WTC11 (cell line): ENCODE results near the gene ZNF43. TPM values are rescaled to one million over a fixed set of nuclear protein-coding genes. Genes with fewer than 3 reads are reported as not detected.

Source experiments
- ATAC-seq: fragments of 200-7000 bp; cut with Tn5 transposase; 2 replicates; pipeline ENCODE4 v1.10.0; 2021; ENCODE audit warnings: mild to moderate bottlenecking, moderate library complexity
- CTCF ChIA-PET: fragments of 300-600 bp; sonication (Branson Sonifier 250); formaldehyde crosslinking; loops from one replicate; lab custom pipeline; 2021; ENCODE audit warnings: antibody characterized with exemption; lab: Charles Lee
- POLR2A ChIA-PET: fragments of 350-600 bp; sonication (Branson Sonifier 250); formaldehyde crosslinking; loops from one replicate; lab custom pipeline; 2021; ENCODE audit warnings: antibody characterized with exemption; lab: Charles Lee
- DNase-seq: peaks from one replicate; pipeline ENCODE4 v3.0.0; 2021; ENCODE audit warnings: low spot score
- H3K27ac Mint-ChIP-seq: 2 replicates; pipeline ENCODE4 v1.8.0; 2021; ENCODE audit warnings: mixed read lengths
- H3K27me3 Mint-ChIP-seq: 2 replicates; pipeline ENCODE4 v1.8.0; 2021; ENCODE audit warnings: low read depth, mild to moderate bottlenecking, moderate library complexity, mixed read lengths
- H3K36me3 Mint-ChIP-seq: 2 replicates; pipeline ENCODE4 v1.8.0; 2021; ENCODE audit warnings: mixed read lengths
- H3K4me1 Mint-ChIP-seq: 2 replicates; pipeline ENCODE4 v1.8.0; 2022; ENCODE audit warnings: mixed read lengths
- H3K4me3 Mint-ChIP-seq: 2 replicates; pipeline ENCODE4 v1.8.0; 2021; ENCODE audit warnings: mild to moderate bottlenecking, moderate library complexity, mixed read lengths
- H3K9me3 Mint-ChIP-seq: 2 replicates; pipeline ENCODE4 v1.8.0; 2021; ENCODE audit warnings: mixed read lengths
- CBFB ChIP-seq: sonication (generic); formaldehyde crosslinking; IDR thresholded peaks from 2 replicates; pipeline ENCODE4 v1.8.1; 2022; ENCODE audit warnings: mild to moderate bottlenecking, low read depth, missing genetic modification reagents
- CREM ChIP-seq: sonication (generic); formaldehyde crosslinking; IDR thresholded peaks from 2 replicates; pipeline ENCODE4 v1.8.1; 2022; ENCODE audit warnings: mild to moderate bottlenecking, missing genetic modification reagents, moderate library complexity
- GTF2I ChIP-seq: fragments of 250-450 bp; sonication (Bioruptor Pico); conservative IDR thresholded peaks from 2 replicates; pipeline ENCODE4 v1.4.0; 2021; ENCODE audit warnings: mild to moderate bottlenecking
- HMGA2 ChIP-seq: fragments of 250-450 bp; sonication (Bioruptor Pico); IDR thresholded peaks from 2 replicates; pipeline ENCODE4 v1.4.0; 2021; ENCODE audit warnings: mild to moderate bottlenecking, moderate library complexity
- IRF2 ChIP-seq: sonication (generic); formaldehyde crosslinking; IDR thresholded peaks from 2 replicates; pipeline ENCODE4 v1.8.0; 2022; ENCODE audit warnings: low read depth, missing genetic modification reagents, borderline replicate concordance
- KAT7 ChIP-seq: sonication (generic); formaldehyde crosslinking; IDR thresholded peaks from 2 replicates; pipeline ENCODE4 v1.8.1; 2023; ENCODE audit warnings: missing genetic modification reagents, mild to moderate bottlenecking, borderline replicate concordance
- NR2C2 ChIP-seq: sonication (generic); formaldehyde crosslinking; IDR thresholded peaks from 2 replicates; pipeline ENCODE4 v1.8.0; 2022; ENCODE audit warnings: mild to moderate bottlenecking, missing genetic modification reagents
- OVOL2 ChIP-seq: fragments of 250-450 bp; sonication (Bioruptor Pico); IDR thresholded peaks from 2 replicates; pipeline ENCODE4 v1.9.0; 2021; ENCODE audit warnings: mild to moderate bottlenecking, borderline replicate concordance
- ZNF138 ChIP-seq: sonication (generic); formaldehyde crosslinking; conservative IDR thresholded peaks from 2 replicates; pipeline ENCODE4 v1.8.1; 2022; ENCODE audit warnings: mild to moderate bottlenecking, moderate library complexity, missing genetic modification reagents
- ZNF423 ChIP-seq: fragments of 250-450 bp; sonication (Bioruptor Pico); IDR thresholded peaks from 2 replicates; pipeline ENCODE4 v2.1.2; 2022; ENCODE audit warnings: mild to moderate bottlenecking, moderate library complexity
- total RNA-seq: library from RNA; stranded (reverse); gene quantifications from 3 replicates; pipeline ENCODE4 v1.2.3, GENCODE V29; 2021
- TF ChIP-seq, protein P1 (sequence below): sonication (generic); formaldehyde crosslinking; IDR thresholded peaks from 2 replicates; pipeline ENCODE4 v1.8.1; 2023; ENCODE audit warnings: mild to moderate bottlenecking, missing genetic modification reagents, borderline replicate concordance
- TF ChIP-seq, protein P2 (sequence below): sonication (generic); formaldehyde crosslinking; IDR thresholded peaks from 2 replicates; pipeline ENCODE4 v1.8.0; 2023; ENCODE audit warnings: missing genetic modification reagents, mild to moderate bottlenecking, borderline replicate concordance
- TF ChIP-seq, protein P3 (sequence below): sonication (generic); formaldehyde crosslinking; IDR thresholded peaks from 2 replicates; pipeline ENCODE4 v1.8.1; 2022; ENCODE audit warnings: low read depth, missing genetic modification reagents, borderline replicate concordance
- TF ChIP-seq, protein P4 (sequence below): sonication (generic); formaldehyde crosslinking; IDR thresholded peaks from 2 replicates; pipeline ENCODE4 v1.8.1; 2022; ENCODE audit warnings: low read depth, mild to moderate bottlenecking, moderate library complexity, missing genetic modification reagents, borderline replicate concordance
- TF ChIP-seq, protein P5 (sequence below): fragments of 250-450 bp; sonication (Bioruptor Pico); IDR thresholded peaks from 2 replicates; pipeline ENCODE4 v2.1.2; 2022; ENCODE audit warnings: mild to moderate bottlenecking, moderate library complexity

ZNF43 gene
- total RNA-seq, 1 experiment from 2014 or later, result 55.2 TPM

DNA sequence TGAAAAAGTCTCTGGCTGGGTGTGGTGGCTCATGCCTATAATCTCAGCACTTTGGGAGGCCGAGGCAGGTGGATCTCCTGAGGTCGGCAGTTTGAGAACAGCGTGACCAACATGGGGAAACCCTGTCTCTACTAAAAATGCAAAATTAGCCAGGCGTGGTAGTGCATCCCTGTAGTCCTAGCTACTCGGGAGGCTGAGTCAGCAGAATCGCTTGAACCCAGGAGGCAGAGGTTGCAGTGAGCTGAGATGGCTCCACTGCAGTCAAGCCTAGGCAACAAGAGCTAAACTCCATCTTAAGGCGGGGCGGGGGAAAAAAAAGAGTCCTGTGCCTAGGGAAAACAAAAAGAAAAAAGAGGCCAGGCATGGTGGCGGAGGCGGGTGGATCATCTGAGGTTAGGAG lies 2.2 kb downstream of the ZNF43 start (continued):
- TF ChIP-seq, protein P1, sequence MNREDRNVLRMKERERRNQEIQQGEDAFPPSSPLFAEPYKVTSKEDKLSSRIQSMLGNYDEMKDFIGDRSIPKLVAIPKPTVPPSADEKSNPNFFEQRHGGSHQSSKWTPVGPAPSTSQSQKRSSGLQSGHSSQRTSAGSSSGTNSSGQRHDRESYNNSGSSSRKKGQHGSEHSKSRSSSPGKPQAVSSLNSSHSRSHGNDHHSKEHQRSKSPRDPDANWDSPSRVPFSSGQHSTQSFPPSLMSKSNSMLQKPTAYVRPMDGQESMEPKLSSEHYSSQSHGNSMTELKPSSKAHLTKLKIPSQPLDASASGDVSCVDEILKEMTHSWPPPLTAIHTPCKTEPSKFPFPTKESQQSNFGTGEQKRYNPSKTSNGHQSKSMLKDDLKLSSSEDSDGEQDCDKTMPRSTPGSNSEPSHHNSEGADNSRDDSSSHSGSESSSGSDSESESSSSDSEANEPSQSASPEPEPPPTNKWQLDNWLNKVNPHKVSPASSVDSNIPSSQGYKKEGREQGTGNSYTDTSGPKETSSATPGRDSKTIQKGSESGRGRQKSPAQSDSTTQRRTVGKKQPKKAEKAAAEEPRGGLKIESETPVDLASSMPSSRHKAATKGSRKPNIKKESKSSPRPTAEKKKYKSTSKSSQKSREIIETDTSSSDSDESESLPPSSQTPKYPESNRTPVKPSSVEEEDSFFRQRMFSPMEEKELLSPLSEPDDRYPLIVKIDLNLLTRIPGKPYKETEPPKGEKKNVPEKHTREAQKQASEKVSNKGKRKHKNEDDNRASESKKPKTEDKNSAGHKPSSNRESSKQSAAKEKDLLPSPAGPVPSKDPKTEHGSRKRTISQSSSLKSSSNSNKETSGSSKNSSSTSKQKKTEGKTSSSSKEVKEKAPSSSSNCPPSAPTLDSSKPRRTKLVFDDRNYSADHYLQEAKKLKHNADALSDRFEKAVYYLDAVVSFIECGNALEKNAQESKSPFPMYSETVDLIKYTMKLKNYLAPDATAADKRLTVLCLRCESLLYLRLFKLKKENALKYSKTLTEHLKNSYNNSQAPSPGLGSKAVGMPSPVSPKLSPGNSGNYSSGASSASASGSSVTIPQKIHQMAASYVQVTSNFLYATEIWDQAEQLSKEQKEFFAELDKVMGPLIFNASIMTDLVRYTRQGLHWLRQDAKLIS, result no peak
- TF ChIP-seq, protein P2, sequence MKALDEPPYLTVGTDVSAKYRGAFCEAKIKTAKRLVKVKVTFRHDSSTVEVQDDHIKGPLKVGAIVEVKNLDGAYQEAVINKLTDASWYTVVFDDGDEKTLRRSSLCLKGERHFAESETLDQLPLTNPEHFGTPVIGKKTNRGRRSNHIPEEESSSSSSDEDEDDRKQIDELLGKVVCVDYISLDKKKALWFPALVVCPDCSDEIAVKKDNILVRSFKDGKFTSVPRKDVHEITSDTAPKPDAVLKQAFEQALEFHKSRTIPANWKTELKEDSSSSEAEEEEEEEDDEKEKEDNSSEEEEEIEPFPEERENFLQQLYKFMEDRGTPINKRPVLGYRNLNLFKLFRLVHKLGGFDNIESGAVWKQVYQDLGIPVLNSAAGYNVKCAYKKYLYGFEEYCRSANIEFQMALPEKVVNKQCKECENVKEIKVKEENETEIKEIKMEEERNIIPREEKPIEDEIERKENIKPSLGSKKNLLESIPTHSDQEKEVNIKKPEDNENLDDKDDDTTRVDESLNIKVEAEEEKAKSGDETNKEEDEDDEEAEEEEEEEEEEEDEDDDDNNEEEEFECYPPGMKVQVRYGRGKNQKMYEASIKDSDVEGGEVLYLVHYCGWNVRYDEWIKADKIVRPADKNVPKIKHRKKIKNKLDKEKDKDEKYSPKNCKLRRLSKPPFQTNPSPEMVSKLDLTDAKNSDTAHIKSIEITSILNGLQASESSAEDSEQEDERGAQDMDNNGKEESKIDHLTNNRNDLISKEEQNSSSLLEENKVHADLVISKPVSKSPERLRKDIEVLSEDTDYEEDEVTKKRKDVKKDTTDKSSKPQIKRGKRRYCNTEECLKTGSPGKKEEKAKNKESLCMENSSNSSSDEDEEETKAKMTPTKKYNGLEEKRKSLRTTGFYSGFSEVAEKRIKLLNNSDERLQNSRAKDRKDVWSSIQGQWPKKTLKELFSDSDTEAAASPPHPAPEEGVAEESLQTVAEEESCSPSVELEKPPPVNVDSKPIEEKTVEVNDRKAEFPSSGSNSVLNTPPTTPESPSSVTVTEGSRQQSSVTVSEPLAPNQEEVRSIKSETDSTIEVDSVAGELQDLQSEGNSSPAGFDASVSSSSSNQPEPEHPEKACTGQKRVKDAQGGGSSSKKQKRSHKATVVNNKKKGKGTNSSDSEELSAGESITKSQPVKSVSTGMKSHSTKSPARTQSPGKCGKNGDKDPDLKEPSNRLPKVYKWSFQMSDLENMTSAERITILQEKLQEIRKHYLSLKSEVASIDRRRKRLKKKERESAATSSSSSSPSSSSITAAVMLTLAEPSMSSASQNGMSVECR, result no peak
- TF ChIP-seq ZNF423 (CRISPR knock-in tag), result no peak
- TF ChIP-seq, protein P3, sequence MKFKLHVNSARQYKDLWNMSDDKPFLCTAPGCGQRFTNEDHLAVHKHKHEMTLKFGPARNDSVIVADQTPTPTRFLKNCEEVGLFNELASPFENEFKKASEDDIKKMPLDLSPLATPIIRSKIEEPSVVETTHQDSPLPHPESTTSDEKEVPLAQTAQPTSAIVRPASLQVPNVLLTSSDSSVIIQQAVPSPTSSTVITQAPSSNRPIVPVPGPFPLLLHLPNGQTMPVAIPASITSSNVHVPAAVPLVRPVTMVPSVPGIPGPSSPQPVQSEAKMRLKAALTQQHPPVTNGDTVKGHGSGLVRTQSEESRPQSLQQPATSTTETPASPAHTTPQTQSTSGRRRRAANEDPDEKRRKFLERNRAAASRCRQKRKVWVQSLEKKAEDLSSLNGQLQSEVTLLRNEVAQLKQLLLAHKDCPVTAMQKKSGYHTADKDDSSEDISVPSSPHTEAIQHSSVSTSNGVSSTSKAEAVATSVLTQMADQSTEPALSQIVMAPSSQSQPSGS, result no peak
- no peak for TF ChIP-seq CREM (CRISPR knock-in tag)
- TF ChIP-seq, protein P4, sequence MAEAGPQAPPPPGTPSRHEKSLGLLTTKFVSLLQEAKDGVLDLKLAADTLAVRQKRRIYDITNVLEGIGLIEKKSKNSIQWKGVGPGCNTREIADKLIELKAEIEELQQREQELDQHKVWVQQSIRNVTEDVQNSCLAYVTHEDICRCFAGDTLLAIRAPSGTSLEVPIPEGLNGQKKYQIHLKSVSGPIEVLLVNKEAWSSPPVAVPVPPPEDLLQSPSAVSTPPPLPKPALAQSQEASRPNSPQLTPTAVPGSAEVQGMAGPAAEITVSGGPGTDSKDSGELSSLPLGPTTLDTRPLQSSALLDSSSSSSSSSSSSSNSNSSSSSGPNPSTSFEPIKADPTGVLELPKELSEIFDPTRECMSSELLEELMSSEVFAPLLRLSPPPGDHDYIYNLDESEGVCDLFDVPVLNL (CRISPR knock-in tag), result no peak
- TF ChIP-seq IRF2 (CRISPR knock-in tag), result no peak

DNA sequence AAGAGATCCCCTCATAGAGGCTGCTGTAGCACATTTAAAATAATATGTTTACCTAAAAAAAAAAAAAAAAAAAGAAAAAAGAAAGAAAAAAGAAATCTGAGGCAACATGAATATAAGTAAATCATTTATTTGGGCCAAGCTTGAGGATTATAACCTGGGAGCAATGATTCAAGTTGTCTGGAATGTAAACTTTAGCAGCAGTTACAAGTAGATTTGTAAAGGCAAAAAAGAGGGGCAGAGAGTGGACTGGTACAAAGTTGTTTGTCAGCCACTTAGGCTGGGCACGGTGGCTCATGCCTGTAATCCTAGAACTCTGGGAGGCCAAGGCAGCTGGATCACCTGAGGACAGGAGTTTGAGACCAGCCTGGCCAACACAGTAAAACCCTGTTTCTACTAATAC lies 11.3 kb downstream of the ZNF43 start:
- ATAC-seq, result no peak
- ChIA-PET POLR2A (no interaction called here), CTCF (no interaction called here)
- TF ChIP-seq, protein P5, sequence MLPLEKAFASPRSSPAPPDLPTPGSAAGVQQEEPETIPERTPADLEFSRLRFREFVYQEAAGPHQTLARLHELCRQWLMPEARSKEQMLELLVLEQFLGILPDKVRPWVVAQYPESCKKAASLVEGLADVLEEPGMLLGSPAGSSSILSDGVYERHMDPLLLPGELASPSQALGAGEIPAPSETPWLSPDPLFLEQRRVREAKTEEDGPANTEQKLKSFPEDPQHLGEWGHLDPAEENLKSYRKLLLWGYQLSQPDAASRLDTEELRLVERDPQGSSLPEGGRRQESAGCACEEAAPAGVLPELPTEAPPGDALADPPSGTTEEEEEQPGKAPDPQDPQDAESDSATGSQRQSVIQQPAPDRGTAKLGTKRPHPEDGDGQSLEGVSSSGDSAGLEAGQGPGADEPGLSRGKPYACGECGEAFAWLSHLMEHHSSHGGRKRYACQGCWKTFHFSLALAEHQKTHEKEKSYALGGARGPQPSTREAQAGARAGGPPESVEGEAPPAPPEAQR (CRISPR knock-in tag), result no peak
- Mint-ChIP-seq H3K27me3 (no peaks in the 10 kb centered on the region), H3K4me1 (no peaks in the 10 kb centered on the region; the same call in 1 of the 2 replicates), H3K36me3 (peaks cover 45% of the 10 kb centered on the region), H3K27ac (no peak overlapping the region), H3K9me3 (peaks cover 16% of the 10 kb centered on the region), H3K4me3 (no peak overlapping the region)
- DNase-seq, result no peak

DNA sequence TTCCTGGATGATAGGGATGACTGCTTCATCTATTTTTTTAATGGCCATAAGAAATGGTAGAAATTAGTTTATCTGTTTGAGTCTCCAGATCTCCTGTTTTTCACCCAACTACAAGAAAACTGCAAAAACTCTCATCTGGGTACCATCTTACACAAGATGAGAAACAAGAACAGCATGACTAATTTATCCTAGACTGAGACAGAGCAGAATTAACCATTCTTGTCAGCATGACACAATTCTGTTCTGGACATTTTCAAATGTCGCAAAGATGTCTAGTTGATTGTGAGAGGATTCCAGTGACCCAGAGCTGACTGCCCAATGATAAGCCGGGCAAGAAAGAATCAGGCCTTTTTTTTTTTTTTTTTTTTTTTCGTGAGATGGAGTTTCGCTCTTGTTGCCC lies 12.8 kb downstream of the ZNF43 start:
- H3K36me3 Mint-ChIP-seq, result peaks cover 54% of the 10 kb centered on the region
- H3K9me3 Mint-ChIP-seq, result peaks cover 26% of the 10 kb centered on the region
- CTCF ChIA-PET, result no interaction called here
- no peaks in the 10 kb centered on the region for H3K27me3 Mint-ChIP-seq
- ATAC-seq, result no peak
- H3K4me3 Mint-ChIP-seq, result no peak overlapping the region
- H3K27ac Mint-ChIP-seq, result 0 out of 2 replicates have a peak overlapping the region, but pooled peaks have one; percentile 32
- POLR2A ChIA-PET, result interaction anchor here (0.6 kb wide), 1 partner anchor 18 kb away, joined by 6 read pairs; no protein-coding TSS in a partner anchor
- H3K4me1 Mint-ChIP-seq, result no peaks in the 10 kb centered on the region
- no peak for DNase-seq
- TF ChIP-seq HMGA2 (CRISPR knock-in tag) (no peak), OVOL2 (no peak), NR2C2 (no peak), CBFB (CRISPR knock-in tag) (no peak), ZNF138 (CRISPR knock-in tag) (no peak), KAT7 (CRISPR knock-in tag) (no peak), GTF2I (CRISPR knock-in tag) (no peak)
- TF ChIP-seq, protein P1, result no peak
